Retinal pigment epithelial cell (primary cell): ENCODE measurements around the gene KRT15.

ENCODE experiments used
- DNase-seq: peaks from one replicate; pipeline ENCODE4 v3.0.0-alpha.2; 2010; ENCODE audit warnings: low read depth
- H3K4me3 ChIP-seq: 2 replicates; pipeline ENCODE4 v1.5.1; 2011; ENCODE audit warnings: mild to moderate bottlenecking, low read length, control low read depth, moderate library complexity
- TF ChIP-seq, protein P1 (sequence below): conservative IDR thresholded peaks from 2 replicates; pipeline ENCODE4 v1.5.1; 2011; ENCODE audit warnings: low read depth, low read length, control low read depth, inconsistent platforms

Gene KRT15

DNA sequence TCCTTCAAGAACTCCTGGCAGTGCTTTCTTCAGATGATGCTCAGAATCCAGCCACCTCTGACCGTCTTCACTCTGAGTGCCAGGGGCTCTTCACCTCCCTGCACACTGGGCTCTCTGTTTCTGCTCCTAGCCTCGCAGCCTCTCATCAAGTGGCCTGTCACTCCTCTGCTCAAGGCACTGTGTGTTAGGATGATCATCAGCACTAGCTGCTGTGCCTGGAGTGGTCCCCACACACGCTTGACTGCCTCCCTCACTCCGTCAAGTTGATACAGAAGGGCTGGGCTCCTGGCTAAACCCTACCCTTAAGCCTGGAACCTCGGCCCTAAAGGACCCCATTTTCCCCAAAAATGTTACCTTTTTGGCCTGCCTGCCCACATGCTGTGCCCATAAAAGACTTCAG lies 37.6 kb upstream of the KRT15 start:
- no peak overlapping the region for H3K4me3 ChIP-seq
- no peak for DNase-seq
- TF ChIP-seq, protein P1, sequence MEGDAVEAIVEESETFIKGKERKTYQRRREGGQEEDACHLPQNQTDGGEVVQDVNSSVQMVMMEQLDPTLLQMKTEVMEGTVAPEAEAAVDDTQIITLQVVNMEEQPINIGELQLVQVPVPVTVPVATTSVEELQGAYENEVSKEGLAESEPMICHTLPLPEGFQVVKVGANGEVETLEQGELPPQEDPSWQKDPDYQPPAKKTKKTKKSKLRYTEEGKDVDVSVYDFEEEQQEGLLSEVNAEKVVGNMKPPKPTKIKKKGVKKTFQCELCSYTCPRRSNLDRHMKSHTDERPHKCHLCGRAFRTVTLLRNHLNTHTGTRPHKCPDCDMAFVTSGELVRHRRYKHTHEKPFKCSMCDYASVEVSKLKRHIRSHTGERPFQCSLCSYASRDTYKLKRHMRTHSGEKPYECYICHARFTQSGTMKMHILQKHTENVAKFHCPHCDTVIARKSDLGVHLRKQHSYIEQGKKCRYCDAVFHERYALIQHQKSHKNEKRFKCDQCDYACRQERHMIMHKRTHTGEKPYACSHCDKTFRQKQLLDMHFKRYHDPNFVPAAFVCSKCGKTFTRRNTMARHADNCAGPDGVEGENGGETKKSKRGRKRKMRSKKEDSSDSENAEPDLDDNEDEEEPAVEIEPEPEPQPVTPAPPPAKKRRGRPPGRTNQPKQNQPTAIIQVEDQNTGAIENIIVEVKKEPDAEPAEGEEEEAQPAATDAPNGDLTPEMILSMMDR = no peak

DNA sequence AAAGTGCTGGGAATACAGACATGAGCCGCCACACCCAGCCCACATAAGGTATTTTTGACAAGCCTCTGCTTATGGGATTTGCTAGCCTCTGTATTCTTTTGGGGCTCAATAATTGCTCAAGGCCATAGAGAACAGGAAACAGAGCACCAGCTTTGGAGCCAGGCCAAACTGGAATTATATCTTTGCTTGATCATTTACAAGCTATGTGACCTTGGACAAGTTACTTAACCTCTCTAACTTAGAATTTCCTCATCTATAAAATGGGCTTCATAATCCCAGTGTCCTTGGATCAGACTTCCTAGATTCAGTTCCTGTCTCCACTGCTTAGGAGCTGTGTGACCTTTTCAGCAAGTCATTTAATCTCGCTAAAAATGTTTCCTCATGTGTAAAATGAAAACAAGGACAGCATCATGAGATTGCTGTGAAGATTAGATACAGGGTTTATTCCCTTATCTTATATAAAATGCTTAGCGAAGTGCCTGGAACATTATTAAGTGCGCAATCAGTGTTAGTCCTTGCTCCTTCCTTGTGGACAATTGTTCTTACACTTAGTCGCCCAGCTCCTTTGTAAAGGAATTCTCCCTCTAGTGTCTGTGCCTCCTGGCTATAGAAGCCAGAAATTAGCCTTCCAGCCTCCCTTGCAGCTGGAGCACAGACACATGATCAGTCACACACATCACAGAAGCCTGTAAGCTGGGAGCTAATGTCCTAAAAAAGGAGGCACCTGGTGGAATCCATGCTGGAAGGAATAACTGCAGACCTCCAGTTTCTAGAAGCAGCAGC lies 36.6 kb upstream of the KRT15 start:
- DNase-seq = no peak
- H3K4me3 ChIP-seq = no peak overlapping the region
- TF ChIP-seq, protein P1 = no peak

DNA sequence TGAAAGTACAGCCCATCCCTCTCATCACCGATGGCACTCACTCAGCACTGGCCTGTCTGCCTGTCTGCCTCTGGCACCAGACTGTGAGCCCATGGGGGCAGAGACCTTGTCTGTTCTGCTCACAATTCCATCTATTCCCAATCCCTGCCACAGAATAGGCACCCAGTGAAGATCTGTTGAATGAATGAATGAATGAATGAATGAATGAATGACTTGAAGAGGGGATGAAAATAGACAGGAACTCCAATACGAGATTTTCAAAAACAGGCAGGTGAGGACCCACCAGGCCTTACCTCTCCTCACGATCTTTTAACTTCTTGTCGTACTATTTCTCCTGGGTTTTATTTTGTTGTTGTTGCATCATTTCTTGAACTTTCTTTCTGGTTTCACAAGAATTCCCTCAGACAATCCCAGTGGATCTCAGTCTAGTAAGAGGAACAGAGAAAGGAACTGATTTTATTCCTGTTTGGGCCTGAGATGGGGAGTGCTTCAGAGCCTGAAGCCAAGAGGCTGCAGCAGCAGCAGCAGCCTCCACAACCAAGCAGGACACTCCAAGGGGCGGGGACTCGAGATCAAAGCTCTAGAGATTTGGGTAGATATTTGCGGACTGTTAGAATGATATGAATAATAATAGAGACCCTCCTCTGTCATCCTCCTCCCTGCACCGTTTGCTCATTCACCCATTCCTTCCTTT lies 35.4 kb upstream of the KRT15 start:
- H3K4me3 ChIP-seq = no peak overlapping the region
- DNase-seq = no peak
- TF ChIP-seq, protein P1 = no peak

DNA sequence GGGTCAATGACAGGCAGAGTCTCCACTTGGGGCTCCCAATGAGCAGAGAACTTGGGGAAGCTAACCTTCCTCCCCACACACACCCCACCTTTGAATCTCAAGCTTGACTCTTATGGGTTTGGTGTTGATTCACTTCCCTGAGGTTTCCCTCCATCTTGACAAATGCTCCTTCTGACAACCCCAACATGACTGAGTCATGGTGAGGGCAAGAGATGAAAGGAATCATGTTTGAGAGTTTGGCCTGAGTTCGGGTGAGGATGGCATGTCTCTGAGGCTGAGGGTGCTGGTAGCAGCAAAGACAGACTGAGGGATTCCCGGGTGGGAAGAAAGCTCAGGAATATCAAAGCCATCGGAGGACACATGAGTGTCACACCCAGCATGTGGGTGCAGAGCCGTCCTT lies 34.5 kb upstream of the KRT15 start:
- no peak for DNase-seq
- TF ChIP-seq, protein P1 = no peak
- no peak overlapping the region for H3K4me3 ChIP-seq

DNA sequence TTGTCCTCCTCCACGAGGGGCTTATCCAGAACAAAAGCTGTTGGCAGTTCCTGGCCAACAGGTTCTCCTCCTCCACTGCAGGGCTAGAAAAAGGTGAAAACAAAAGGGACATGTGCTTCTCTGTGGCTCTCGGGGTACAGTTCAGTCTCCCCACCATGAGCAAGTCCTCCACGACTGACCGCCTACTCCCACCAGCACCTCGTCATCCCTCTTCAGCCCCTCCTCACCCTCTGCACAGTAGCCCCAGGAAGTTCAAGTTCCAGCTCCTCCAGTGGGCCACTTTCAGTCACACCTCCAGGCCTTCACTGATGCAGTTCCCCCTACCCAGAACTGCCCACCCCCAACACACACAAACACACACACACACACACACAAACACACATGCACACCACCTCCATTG lies 33.8 kb upstream of the KRT15 start:
- no peak for DNase-seq
- H3K4me3 ChIP-seq = no peak overlapping the region
- TF ChIP-seq, protein P1 = no peak

DNA sequence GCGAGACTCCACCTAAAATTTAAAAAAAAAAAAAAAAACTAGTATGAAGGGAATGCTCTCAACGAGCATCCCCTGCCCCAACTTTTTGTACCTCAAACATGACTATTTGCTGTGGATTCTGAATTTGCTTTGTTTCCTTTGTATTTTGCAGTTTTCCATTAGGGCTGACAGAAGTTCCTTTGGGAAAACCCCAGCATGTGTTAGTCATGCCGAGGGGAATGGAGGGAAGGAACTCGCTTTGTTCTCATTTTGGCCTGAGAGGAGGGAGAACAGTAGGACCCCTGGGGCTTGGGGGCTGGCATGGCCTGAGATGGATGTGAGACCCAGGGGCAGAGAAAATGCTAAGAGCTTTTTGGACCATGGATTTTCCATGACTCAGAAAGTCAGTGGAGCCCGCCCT lies 32.7 kb upstream of the KRT15 start:
- TF ChIP-seq, protein P1 = no peak
- H3K4me3 ChIP-seq = no peak overlapping the region
- no peak for DNase-seq

DNA sequence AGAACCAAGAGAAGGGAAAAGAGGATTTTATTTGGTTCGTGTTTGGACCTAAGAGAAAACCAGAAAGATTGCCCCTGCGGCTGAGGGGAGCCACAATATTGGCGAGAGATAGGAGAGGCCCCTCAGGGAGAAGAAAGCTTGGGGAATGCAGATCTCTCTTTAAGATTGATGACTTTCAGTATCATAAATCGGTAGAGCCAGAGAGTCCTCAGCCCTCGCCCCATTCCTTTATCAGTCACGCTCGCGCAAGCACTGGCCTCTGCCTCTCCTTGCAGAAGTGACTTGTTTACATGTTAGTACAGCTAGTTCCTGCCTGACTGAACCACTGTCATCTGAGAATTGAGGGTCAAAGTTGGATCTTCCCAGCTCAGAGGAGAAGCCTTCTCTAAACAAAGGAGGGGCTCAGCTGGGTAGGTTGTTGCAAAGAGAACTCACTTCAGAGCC lies 30.9 kb upstream of the KRT15 start:
- TF ChIP-seq, protein P1 = no peak
- H3K4me3 ChIP-seq = no peak overlapping the region
- DNase-seq = no peak
